H9 (cell line): Measurements from ENCODE around the gene TFIP11. TPM values are rescaled to one million over a fixed set of nuclear protein-coding genes. Genes with fewer than 3 reads are reported as not detected.

ENCODE experiments used
- DNase-seq: peaks from one replicate; pipeline ENCODE4 v3.0.0-alpha.2; 2017
- H2AFZ ChIP-seq: one replicate; pipeline ENCODE4 v1.6.1; 2013; ENCODE audit warnings: mild to moderate bottlenecking, low read length, control low read depth, moderate library complexity
- H2AK5ac ChIP-seq: 2 replicates; pipeline ENCODE4 v1.6.1; 2013; ENCODE audit warnings: low read length, control low read depth, mixed read lengths; ENCODE audit not compliant: insufficient read length
- H2BK120ac ChIP-seq: one replicate; pipeline ENCODE4 v1.6.1; 2013; ENCODE audit warnings: low read depth, mild to moderate bottlenecking, low read length, control low read depth, inconsistent platforms; ENCODE audit not compliant: poor library complexity, severe bottlenecking
- H2BK12ac ChIP-seq: 2 replicates; pipeline ENCODE4 v1.6.1; 2013; ENCODE audit warnings: low read length, control low read depth, mixed read lengths, low read depth; ENCODE audit not compliant: insufficient read length
- H2BK15ac ChIP-seq: 2 replicates; pipeline ENCODE4 v1.6.1; 2013; ENCODE audit warnings: low read depth, low read length, control low read depth
- H2BK20ac ChIP-seq: one replicate; pipeline ENCODE4 v1.6.1; 2013; ENCODE audit warnings: low read depth, mild to moderate bottlenecking, low read length, control low read depth, inconsistent platforms; ENCODE audit not compliant: poor library complexity, severe bottlenecking
- H2BK5ac ChIP-seq: 2 replicates; pipeline ENCODE4 v1.6.1; 2013; ENCODE audit warnings: low read length, control low read depth, mixed read lengths; ENCODE audit not compliant: insufficient read length
- H3K14ac ChIP-seq: 2 replicates; pipeline ENCODE4 v1.6.1; 2013; ENCODE audit warnings: low read length, control low read depth; ENCODE audit not compliant: insufficient read depth
- H3K18ac ChIP-seq: 2 replicates; pipeline ENCODE4 v1.6.1; 2013; ENCODE audit warnings: low read depth, mild to moderate bottlenecking, mixed read lengths, low read length, control low read depth; ENCODE audit not compliant: insufficient read length
- H3K23ac ChIP-seq: 2 replicates; pipeline ENCODE4 v1.6.1; 2013; ENCODE audit warnings: low read length, control low read depth, mixed read lengths, low read depth; ENCODE audit not compliant: insufficient read length
- H3K23me2 ChIP-seq: 2 replicates; pipeline ENCODE4 v1.6.1; 2013; ENCODE audit warnings: low read depth, mild to moderate bottlenecking, mixed read lengths, low read length, control low read depth; ENCODE audit not compliant: insufficient read length, poor library complexity, severe bottlenecking
- H3K27ac ChIP-seq: 2 replicates; pipeline ENCODE4 v1.5.1; 2013; ENCODE audit warnings: low read length, control low read depth, mixed read lengths, low read depth; ENCODE audit not compliant: insufficient read length
- H3K27me3 ChIP-seq: 2 replicates; pipeline ENCODE4 v1.6.1; 2013; ENCODE audit warnings: low read length, control low read depth, inconsistent platforms; ENCODE audit not compliant: insufficient read depth
- H3K4ac ChIP-seq: 2 replicates; pipeline ENCODE4 v1.6.1; 2013; ENCODE audit warnings: low read depth, mild to moderate bottlenecking, control low read depth, inconsistent platforms, low read length, moderate library complexity
- H3K4me1 ChIP-seq: 2 replicates; pipeline ENCODE4 v1.6.1; 2013; ENCODE audit warnings: low read length, control low read depth, inconsistent platforms; ENCODE audit not compliant: insufficient read depth
- H3K4me2 ChIP-seq: 2 replicates; pipeline ENCODE4 v1.6.1; 2013; ENCODE audit warnings: low read length, control low read depth, mixed read lengths; ENCODE audit not compliant: insufficient read length, insufficient read depth
- H3K56ac ChIP-seq: 2 replicates; pipeline ENCODE4 v1.6.1; 2013; ENCODE audit warnings: low read depth, mild to moderate bottlenecking, mixed read lengths, low read length, control low read depth; ENCODE audit not compliant: insufficient read length
- H3K79me1 ChIP-seq: 2 replicates; pipeline ENCODE4 v1.6.1; 2013; ENCODE audit warnings: low read depth, mild to moderate bottlenecking, moderate library complexity, low read length, control low read depth, inconsistent platforms; ENCODE audit not compliant: insufficient read depth, poor library complexity, severe bottlenecking
- H3K79me2 ChIP-seq: 2 replicates; pipeline ENCODE4 v1.6.1; 2013; ENCODE audit warnings: low read length, control low read depth, inconsistent platforms; ENCODE audit not compliant: insufficient read depth
- H3K9ac ChIP-seq: 2 replicates; pipeline ENCODE4 v1.6.1; 2013; ENCODE audit warnings: low read length, control low read depth, mixed read lengths; ENCODE audit not compliant: insufficient read length; ENCODE audit errors: extremely low read depth
- H3K9me3 ChIP-seq: one replicate; pipeline ENCODE4 v1.6.1; 2013; ENCODE audit warnings: low read depth, low read length, inconsistent platforms; ENCODE audit not compliant: control insufficient read depth
- H3T11ph ChIP-seq: one replicate; pipeline ENCODE4 v1.6.1; 2013; ENCODE audit warnings: mild to moderate bottlenecking, low read length, control low read depth, inconsistent platforms
- H4K20me1 ChIP-seq: one replicate; pipeline ENCODE4 v1.6.1; 2013; ENCODE audit not compliant: control insufficient read depth, insufficient read length, insufficient read depth
- H4K5ac ChIP-seq: 2 replicates; pipeline ENCODE4 v1.6.1; 2013; ENCODE audit warnings: low read depth, mild to moderate bottlenecking, mixed read lengths, low read length, control low read depth; ENCODE audit not compliant: insufficient read length
- H4K8ac ChIP-seq: replicated peaks from 2 replicates; pipeline ENCODE4 v1.6.1; 2013; ENCODE audit warnings: low read length, control low read depth, mixed read lengths, low read depth; ENCODE audit not compliant: insufficient read length
- H4K91ac ChIP-seq: 2 replicates; pipeline ENCODE4 v1.6.1; 2013; ENCODE audit warnings: low read depth, mild to moderate bottlenecking, moderate library complexity, mixed read lengths, low read length, control low read depth; ENCODE audit not compliant: insufficient read length
- H3K27ac Mint-ChIP-seq, 3 experiments: 2 replicates in 2 of 3; 3 replicates in 1 of 3; pipeline ENCODE4 v1.8.0; 2020 to 2021; ENCODE audit warnings: mixed read lengths in 3 of 3, mild to moderate bottlenecking in 1 of 3, moderate library complexity in 1 of 3
- H3K27me3 Mint-ChIP-seq: 2 replicates; pipeline ENCODE4 v1.8.0; 2021; ENCODE audit warnings: low read depth, mild to moderate bottlenecking, moderate library complexity, mixed read lengths
- H3K36me3 Mint-ChIP-seq, 3 experiments: 2 replicates in 2 of 3; 3 replicates in 1 of 3; pipeline ENCODE4 v1.8.0; 2020 to 2021; ENCODE audit warnings: low read depth in 3 of 3, mixed read lengths in 3 of 3; ENCODE audit not compliant: insufficient read depth in 1 of 3
- H3K4me1 Mint-ChIP-seq, 2 experiments: 2 replicates each; pipeline ENCODE4 v1.8.0; 2020; ENCODE audit warnings: mixed read lengths in 2 of 2
- H3K4me3 Mint-ChIP-seq, 2 experiments: 2 replicates in 1 of 2; 3 replicates in 1 of 2; pipeline ENCODE4 v1.8.0; 2020 to 2021; ENCODE audit warnings: mild to moderate bottlenecking in 2 of 2, mixed read lengths in 2 of 2, moderate library complexity in 1 of 2
- H3K9me3 Mint-ChIP-seq, 2 experiments: 2 replicates in 1 of 2; 3 replicates in 1 of 2; pipeline ENCODE4 v1.8.0; 2020; ENCODE audit warnings: mild to moderate bottlenecking in 2 of 2, mixed read lengths in 2 of 2, moderate library complexity in 1 of 2
- WGBS: extraction: QIAGEN DNeasy Blood & Tissue Kit; methylation state at CpG from one replicate; pipeline ENCODE4 v1.1.7; 2013; ENCODE audit warnings: missing lambda C conversion rate, low lambda C conversion rate, mixed read lengths; ENCODE audit not compliant: insufficient read length; ENCODE audit errors: extremely low coverage; 5-methylcytosine and 5-hydroxymethylcytosine counted together
- total RNA-seq: library from RNA; stranded (reverse); gene quantifications from 2 replicates; pipeline ENCODE4 v1.2.1, GENCODE V29; 2021
- TF ChIP-seq, protein P1 (sequence below): fragments of 200-600 bp; sonication (generic); conservative IDR thresholded peaks from 3 replicates; pipeline ENCODE4 v1.8.0; 2021; ENCODE audit warnings: antibody characterized with exemption, mild to moderate bottlenecking

Gene TFIP11
- total RNA-seq, 1 experiment from 2014 or later = 36.4 TPM

DNA sequence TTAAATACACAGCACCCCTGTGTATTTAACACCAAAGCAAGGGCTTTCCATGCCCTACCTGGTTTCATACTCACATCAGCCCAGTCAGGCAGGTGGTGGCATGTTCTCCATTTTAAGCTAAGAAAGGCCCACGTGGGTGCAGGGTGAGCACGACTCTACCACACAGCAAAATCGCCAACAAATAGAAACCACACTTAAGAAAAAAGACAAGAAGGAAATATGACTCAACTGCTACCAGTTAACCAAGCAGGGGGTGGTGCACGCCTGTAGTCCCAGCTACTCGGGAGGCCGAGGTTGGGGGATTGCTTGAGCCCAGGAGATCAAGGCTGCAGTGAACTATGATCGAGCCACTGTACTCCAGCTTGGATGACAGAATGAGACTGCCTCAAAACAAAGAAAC, 35.2 kb upstream of the TFIP11 start:
- Mint-ChIP-seq H3K27ac (peak overlapping the region; percentile 57 to 80 (median 74); a peak in 4 of 7 replicates), H3K36me3 (peaks cover 9 to 19% (median 13%) of the 10 kb centered on the region in 3 experiments), H3K27me3 (no peaks in the 10 kb centered on the region), H3K9me3 (no peaks in the 10 kb centered on the region), H3K4me1 (peaks cover 32 to 39% of the 10 kb centered on the region in 2 experiments), H3K4me3 (no peak overlapping the region)
- Histone ChIP-seq H3K9me3 (no peaks in the 10 kb centered on the region), H3T11ph (no peak overlapping the region), H3K27me3 (no peaks in the 10 kb centered on the region), H3K56ac (no peak overlapping the region), H4K5ac (no peak overlapping the region), H3K4me2 (no peak overlapping the region), H3K14ac (no peak overlapping the region), H3K4me1 (0 out of 2 replicates have a peak, but pooled peaks cover 3% of the 10 kb centered on the region), H2AK5ac (no peak overlapping the region), H3K9ac (no peak overlapping the region), H4K91ac (no peak overlapping the region), H3K79me1 (peaks cover 8% of the 10 kb centered on the region), H4K8ac (no peak overlapping the region), H2BK20ac (no peak overlapping the region), H2BK12ac (no peak overlapping the region), H2AFZ (no peak overlapping the region), H3K27ac (no peak overlapping the region), H2BK120ac (no peak overlapping the region), H3K23me2 (no peaks in the 10 kb centered on the region), H3K18ac (no peak overlapping the region), H4K20me1 (no peaks in the 10 kb centered on the region), H3K79me2 (peaks cover 32% of the 10 kb centered on the region; the same call in 1 of the 2 replicates), H3K23ac (no peak overlapping the region), H3K4ac (no peak overlapping the region), H2BK15ac (no peak overlapping the region), H2BK5ac (no peak overlapping the region)
- no CpG with 5 or more reads among the region's 7 CpGs for WGBS
- TF ChIP-seq, protein P1, sequence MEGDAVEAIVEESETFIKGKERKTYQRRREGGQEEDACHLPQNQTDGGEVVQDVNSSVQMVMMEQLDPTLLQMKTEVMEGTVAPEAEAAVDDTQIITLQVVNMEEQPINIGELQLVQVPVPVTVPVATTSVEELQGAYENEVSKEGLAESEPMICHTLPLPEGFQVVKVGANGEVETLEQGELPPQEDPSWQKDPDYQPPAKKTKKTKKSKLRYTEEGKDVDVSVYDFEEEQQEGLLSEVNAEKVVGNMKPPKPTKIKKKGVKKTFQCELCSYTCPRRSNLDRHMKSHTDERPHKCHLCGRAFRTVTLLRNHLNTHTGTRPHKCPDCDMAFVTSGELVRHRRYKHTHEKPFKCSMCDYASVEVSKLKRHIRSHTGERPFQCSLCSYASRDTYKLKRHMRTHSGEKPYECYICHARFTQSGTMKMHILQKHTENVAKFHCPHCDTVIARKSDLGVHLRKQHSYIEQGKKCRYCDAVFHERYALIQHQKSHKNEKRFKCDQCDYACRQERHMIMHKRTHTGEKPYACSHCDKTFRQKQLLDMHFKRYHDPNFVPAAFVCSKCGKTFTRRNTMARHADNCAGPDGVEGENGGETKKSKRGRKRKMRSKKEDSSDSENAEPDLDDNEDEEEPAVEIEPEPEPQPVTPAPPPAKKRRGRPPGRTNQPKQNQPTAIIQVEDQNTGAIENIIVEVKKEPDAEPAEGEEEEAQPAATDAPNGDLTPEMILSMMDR = no peak
- no peak for DNase-seq
